ENCODE measurements around the gene LHX6. TPM values are rescaled to one million over a fixed set of nuclear protein-coding genes. Genes with fewer than 3 reads are reported as not detected.

Gene LHX6
- total and polyA plus RNA-seq, 2 of the 8 experiments (the other 6 are each of a cell fraction or from before 2014, with no cell fraction given): 0.92 to 1.2 TPM

- no peak for TF ChIP-seq CBX5 (IDR thresholded peaks at IDR 0.05; ENCODE audit: low read depth, low read length)
These were observed 24.0 kb upstream of the LHX6 start (continued) for GRCh38 chr9:122252796-122253195.
